ENCODE data around the gene HNF1B.

Gene HNF1B

GRCh38 chr17:37667039-37667438 lies 77.8 kb downstream of the HNF1B start:
- no peak for DNase-seq (ENCODE audit: low spot score)
- no peak for TF ChIP-seq CTCF (IDR thresholded peaks at IDR 0.05)
- no peak overlapping the region for H3K27ac ChIP-seq
- no peak overlapping the region for H3K4me3 ChIP-seq

- H3K27ac ChIP-seq: no peak overlapping the region
- no peak for DNase-seq (ENCODE audit: low spot score)
- H3K4me3 ChIP-seq: no peak overlapping the region
- TF ChIP-seq CTCF (IDR thresholded peaks at IDR 0.05): no peak
These were observed 80.6 kb downstream of the HNF1B start for GRCh38 chr17:37664214-37664613.

- no peak for TF ChIP-seq CTCF (IDR thresholded peaks at IDR 0.05)
- Histone ChIP-seq H3K4me3 (no peak overlapping the region), H3K27ac (no peak overlapping the region)
- DNase-seq (ENCODE audit: low spot score): no peak
These were observed 82.5 kb downstream of the HNF1B start for GRCh38 chr17:37662353-37662752.

- no peak for TF ChIP-seq CTCF (IDR thresholded peaks at IDR 0.05)
- no peak for DNase-seq (ENCODE audit: low spot score)
These were observed 83.4 kb downstream of the HNF1B start for GRCh38 chr17:37661400-37662014.

GRCh38 chr17:37659925-37660324 lies 84.9 kb downstream of the HNF1B start:
- Histone ChIP-seq H3K4me3 (no peak overlapping the region), H3K27ac (no peak overlapping the region)
- no peak for TF ChIP-seq CTCF (IDR thresholded peaks at IDR 0.05)
- DNase-seq (ENCODE audit: low spot score): no peak

More at GRCh38 chr17:37661400-37662014, 83.4 kb downstream of the HNF1B start:
- Histone ChIP-seq H3K4me3 (no peak overlapping the region), H3K27ac (no peak overlapping the region)

- no peak overlapping the region for H3K27ac ChIP-seq
- no peak for TF ChIP-seq CTCF (IDR thresholded peaks at IDR 0.05)
- no peak overlapping the region for H3K4me3 ChIP-seq
- no peak for DNase-seq (ENCODE audit: low spot score)
These were observed 87.7 kb downstream of the HNF1B start for GRCh38 chr17:37657202-37657601.

- no peak for TF ChIP-seq CTCF (IDR thresholded peaks at IDR 0.05)
These were observed 93.0 kb downstream of the HNF1B start for GRCh38 chr17:37651849-37652248.

More at GRCh38 chr17:37651849-37652248, 93.0 kb downstream of the HNF1B start:
- no peak overlapping the region for H3K27ac ChIP-seq
- no peak overlapping the region for H3K4me3 ChIP-seq
- no peak for DNase-seq (ENCODE audit: low spot score)

Measured in coronary artery (tissue), 2 donors.